ENCODE measurements around the gene SAYSD1.

The SAYSD1 gene

DNA sequence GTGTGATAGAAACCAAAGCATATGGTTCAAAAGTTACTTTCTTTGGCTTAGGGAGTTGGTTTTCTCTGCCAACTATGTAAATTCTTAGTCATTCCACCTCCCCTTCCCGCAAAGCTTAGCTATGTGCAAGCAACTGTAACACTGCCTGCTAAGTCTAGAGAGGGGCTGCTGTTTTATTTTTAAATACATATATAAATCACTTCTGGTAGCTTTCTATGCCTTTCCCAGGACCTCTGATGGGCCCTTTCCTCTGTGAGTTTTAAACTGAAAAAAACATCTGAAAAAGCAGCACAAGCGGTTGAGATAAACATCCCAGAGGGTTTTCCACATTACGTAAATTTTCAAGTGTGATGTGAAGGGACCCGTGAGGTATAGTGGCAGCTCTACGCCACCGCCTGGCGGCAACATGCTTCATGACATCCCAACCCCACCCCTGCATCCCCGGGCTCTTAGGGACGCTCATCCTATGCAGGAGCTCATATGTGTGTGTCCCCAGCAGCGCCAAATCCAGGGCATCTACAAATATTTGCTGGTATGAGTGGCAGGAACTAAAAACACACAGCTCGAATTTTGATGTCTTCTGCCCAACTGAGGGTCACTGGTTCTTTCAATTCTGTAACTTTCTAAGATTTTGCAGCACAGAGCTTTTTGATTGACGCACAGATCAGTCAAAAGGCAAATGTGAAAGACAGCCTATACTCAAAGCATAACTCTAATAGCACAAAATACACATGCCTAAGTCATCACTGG, 12.7 kb downstream of the SAYSD1 start:
- CTCF ChIA-PET: interaction anchor here (0.6 to 0.7 kb wide), 2 partner anchors 20 to 852 kb away, joined by 3 to 5 read pairs; no protein-coding TSS in a partner anchor
- POLR2A ChIA-PET (ENCODE audit: low non-redundant PET): no interaction called here
- TF ChIP-seq, protein P1, sequence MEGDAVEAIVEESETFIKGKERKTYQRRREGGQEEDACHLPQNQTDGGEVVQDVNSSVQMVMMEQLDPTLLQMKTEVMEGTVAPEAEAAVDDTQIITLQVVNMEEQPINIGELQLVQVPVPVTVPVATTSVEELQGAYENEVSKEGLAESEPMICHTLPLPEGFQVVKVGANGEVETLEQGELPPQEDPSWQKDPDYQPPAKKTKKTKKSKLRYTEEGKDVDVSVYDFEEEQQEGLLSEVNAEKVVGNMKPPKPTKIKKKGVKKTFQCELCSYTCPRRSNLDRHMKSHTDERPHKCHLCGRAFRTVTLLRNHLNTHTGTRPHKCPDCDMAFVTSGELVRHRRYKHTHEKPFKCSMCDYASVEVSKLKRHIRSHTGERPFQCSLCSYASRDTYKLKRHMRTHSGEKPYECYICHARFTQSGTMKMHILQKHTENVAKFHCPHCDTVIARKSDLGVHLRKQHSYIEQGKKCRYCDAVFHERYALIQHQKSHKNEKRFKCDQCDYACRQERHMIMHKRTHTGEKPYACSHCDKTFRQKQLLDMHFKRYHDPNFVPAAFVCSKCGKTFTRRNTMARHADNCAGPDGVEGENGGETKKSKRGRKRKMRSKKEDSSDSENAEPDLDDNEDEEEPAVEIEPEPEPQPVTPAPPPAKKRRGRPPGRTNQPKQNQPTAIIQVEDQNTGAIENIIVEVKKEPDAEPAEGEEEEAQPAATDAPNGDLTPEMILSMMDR (conservative IDR thresholded peaks at IDR 0.05; ENCODE audit: low read depth): no peak
- no peak for DNase-seq (ENCODE audit: low spot score)
- H3K27ac ChIP-seq: no peak overlapping the region

DNA sequence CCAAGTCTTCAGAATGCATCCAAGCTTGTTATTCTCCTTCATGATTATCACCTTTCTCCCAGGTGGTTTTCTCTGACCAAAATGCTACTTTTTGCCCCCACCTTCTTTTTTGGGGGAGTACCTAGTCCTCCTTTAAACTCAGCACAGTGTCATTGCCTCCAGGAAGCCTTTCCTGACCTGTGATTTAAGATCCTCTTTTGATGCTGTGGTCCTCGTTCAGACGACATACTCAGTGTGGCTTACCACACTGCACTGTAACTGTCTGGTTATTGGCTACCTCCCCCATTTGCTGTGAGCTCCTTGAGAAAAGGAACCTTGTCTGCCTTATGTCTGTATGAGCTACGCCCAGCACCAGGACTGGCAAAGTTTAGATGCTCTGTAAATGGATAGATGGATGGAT, 14.6 kb downstream of the SAYSD1 start:
- DNase-seq (ENCODE audit: low spot score): no peak
- H3K27ac ChIP-seq: no peak overlapping the region
- POLR2A ChIA-PET (ENCODE audit: low non-redundant PET): no interaction called here
- CTCF ChIA-PET: no interaction called here
- TF ChIP-seq, protein P1 (conservative IDR thresholded peaks at IDR 0.05; ENCODE audit: low read depth): no peak

DNA sequence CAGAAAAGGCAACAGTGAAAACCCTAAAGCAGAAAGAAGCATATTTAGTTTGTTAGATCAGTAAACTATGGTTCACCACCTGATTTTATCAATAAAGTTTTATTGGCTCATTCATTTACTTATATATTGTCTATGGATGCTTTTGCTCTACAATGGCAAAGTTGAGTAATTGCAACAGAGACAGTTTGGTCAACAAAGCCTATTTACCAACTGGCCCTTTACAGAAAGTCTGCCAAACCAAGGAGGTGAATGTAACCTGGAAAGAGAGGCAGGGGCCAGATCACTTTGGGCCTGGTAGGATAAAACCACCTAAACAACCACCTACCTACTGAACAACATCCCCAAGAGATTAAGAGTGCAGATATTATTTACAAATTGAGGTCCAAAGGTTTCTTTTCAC, 19.4 kb downstream of the SAYSD1 start:
- H3K27ac ChIP-seq: no peak overlapping the region
- CTCF ChIA-PET: no interaction called here
- POLR2A ChIA-PET (ENCODE audit: low non-redundant PET): no interaction called here
- DNase-seq (ENCODE audit: low spot score): no peak
- TF ChIP-seq, protein P1 (conservative IDR thresholded peaks at IDR 0.05; ENCODE audit: low read depth): no peak

DNA sequence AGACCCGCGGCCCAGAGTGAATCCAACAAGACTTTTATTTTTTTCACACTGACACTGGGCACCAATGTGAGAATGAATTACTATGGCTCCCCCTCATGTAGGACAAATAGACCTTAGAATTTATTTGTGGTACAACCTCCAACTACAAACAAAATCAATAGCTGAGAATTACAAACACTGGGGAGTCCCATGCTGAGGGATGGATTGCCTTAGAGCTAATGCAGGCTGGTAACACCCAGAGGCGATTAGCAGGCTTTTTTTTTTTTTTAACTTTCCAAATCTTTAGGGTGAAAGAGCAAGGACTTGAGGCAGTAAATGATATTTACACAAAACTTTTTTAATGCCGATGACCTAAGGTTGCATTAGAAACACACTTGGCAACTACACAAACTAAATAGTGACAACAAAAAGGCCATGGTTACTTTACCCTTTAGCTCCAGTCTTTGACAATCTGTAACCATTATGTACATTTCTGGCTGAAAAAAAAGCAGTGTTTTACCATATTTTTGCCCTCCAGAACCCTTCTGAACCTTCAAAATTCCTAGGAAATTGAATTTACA, 21.8 kb downstream of the SAYSD1 start:
- TF ChIP-seq, protein P1 (conservative IDR thresholded peaks at IDR 0.05; ENCODE audit: low read depth): no peak
- ChIA-PET POLR2A (ENCODE audit: low non-redundant PET) (no interaction called here), CTCF (interaction anchor here (0.6 kb wide), 2 partner anchors 126 to 1081 kb away, joined by 3 to 4 read pairs; no protein-coding TSS in a partner anchor)

DNA sequence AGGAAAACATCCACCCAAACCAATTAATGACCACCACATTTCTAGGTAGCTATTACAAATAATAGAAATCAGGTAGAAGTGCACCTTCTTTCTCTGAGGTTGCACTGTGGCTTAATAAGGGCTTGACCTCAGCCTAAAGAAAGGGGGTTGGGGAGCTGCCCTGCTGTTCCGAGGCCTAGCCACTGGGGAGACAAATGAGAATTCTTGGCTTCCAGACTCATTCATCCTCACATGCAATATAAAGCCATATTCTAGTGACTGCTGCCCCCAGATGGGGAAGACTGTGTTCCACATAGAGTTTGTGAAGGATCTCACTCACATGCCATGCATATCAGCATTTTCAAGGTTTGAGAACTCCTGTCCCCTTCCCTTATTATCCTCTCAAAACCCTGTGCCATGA, 22.9 kb downstream of the SAYSD1 start:
- H3K27ac ChIP-seq: no peak overlapping the region
- POLR2A ChIA-PET (ENCODE audit: low non-redundant PET): no interaction called here
- TF ChIP-seq, protein P1 (conservative IDR thresholded peaks at IDR 0.05; ENCODE audit: low read depth): no peak
- CTCF ChIA-PET: no interaction called here
- DNase-seq (ENCODE audit: low spot score): no peak

More for the DNA sequence above, 21.8 kb downstream of the SAYSD1 start:
- no peak overlapping the region for H3K27ac ChIP-seq
- no peak for DNase-seq (ENCODE audit: low spot score)

DNA sequence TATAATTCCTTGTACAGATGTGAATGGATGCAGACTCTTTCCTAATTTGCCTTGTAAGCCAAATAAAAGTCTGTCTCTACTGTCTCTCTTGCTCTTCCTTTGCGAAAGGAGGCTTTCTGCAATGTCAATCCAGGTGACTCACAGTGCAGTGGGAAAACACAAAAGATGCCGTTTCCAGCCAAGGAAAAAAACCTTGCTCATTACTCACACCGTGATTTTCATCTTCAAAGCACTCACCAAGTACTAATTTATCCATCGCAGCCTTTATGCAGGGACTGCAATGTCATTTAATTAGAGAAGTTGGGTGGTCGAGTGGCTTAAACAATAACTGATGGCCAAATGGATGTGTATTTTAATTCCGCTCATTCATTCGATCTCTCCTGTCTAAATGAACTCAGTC, 23.8 kb downstream of the SAYSD1 start:
- CTCF ChIA-PET: no interaction called here
- no peak overlapping the region for H3K27ac ChIP-seq
- POLR2A ChIA-PET (ENCODE audit: low non-redundant PET): no interaction called here
- TF ChIP-seq, protein P1 (conservative IDR thresholded peaks at IDR 0.05; ENCODE audit: low read depth): no peak
- peak; percentile 20 for DNase-seq (ENCODE audit: low spot score)

All from RWPE1 (cell line).